ENCODE results near the gene PARD3.

The PARD3 gene

GRCh38 chr10:34192646-34193045, 622.5 kb downstream of the PARD3 start:
- DNase-seq, result no peak

- DNase-seq, result no peak
Measured at GRCh38 chr10:34191406-34191805, 623.7 kb downstream of the PARD3 start.

DNA sequence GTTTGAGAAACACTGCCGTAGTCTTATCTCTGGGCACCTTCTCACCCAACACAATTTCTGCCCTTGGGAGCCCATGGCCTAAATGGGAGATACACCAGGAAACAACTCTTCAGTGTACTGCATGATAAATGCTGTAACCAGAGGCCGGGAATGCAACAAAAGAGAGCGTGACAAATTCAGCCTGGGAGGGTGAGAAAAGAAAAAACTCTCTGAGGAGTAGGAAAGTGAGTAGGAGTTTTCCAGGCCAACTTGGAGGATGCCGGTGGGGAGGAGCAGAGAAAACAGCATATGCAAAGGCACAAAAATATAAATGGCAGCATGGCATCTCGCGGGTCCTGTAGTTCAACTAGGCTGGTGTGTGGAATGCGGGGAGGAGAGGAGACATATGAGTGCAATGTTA, 624.5 kb downstream of the PARD3 start:
- DNase-seq, result no peak

GRCh38 chr10:34189830-34190229, 625.3 kb downstream of the PARD3 start:
- no peak for DNase-seq

GRCh38 chr10:34188221-34188620, 626.9 kb downstream of the PARD3 start:
- no peak for DNase-seq

DNA sequence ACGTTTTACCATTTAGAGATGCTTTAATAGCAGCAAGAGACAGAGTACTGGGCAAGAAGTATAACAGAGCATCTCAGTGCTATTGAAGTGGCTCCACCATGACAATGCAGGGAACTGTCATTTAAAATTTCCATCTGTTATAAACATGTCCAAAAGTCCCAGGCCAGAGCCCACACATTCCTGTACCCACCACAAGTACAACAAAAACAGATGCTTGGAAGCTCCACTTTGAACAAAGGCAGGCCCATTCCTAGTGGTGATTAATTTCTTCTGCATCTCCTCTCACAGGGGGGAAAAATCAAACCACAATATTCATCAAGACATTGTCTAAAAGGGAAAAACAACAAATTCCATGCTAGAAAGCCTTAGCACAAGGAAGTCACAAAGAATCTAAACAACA, 627.9 kb downstream of the PARD3 start:
- DNase-seq, result no peak

DNA sequence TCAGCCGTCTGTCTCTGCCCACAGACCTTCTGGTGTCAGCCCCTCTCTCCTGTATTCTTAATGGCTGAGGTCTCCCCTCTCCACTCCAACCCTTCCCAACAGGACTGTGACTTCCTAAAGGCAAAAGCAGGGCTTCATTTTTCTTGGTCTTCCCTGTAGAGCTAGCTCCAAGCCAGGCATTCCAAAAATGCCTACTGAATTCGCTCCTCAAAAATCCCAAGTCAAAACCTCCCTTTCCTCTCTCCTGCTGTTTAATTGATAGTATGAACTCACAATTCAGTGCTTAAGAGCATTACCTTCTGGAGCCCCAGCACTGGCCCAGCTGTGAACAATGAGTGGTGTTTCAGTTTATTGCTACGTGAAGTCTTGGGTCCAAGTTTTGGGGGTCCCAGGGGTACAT, 628.4 kb downstream of the PARD3 start:
- no peak for DNase-seq

GRCh38 chr10:34185998-34186397, 629.1 kb downstream of the PARD3 start:
- no peak for DNase-seq

DNA sequence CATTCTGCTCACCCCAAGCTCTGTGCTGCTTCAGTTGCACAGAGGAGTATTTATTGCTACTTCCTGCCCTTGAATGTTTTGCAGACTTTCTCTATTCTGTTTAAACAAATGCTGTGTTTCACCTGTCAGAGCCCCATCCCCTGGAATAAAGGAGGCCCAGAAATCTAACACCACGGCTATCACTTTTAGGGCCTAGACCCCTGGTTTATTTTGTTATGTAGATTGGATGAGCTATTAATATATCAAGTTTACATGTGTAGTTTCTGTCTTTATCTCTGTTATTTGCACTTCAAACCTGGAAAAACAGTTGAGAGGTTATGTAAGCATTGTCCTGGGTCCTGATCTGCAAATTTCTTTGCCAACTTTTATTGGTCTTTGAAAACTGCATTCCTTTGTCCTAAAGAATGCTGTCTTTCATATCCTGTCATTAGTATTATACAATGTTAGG, 630.1 kb downstream of the PARD3 start:
- no peak for DNase-seq

GRCh38 chr10:34184397-34184796, 630.7 kb downstream of the PARD3 start:
- DNase-seq, result no peak

DNA sequence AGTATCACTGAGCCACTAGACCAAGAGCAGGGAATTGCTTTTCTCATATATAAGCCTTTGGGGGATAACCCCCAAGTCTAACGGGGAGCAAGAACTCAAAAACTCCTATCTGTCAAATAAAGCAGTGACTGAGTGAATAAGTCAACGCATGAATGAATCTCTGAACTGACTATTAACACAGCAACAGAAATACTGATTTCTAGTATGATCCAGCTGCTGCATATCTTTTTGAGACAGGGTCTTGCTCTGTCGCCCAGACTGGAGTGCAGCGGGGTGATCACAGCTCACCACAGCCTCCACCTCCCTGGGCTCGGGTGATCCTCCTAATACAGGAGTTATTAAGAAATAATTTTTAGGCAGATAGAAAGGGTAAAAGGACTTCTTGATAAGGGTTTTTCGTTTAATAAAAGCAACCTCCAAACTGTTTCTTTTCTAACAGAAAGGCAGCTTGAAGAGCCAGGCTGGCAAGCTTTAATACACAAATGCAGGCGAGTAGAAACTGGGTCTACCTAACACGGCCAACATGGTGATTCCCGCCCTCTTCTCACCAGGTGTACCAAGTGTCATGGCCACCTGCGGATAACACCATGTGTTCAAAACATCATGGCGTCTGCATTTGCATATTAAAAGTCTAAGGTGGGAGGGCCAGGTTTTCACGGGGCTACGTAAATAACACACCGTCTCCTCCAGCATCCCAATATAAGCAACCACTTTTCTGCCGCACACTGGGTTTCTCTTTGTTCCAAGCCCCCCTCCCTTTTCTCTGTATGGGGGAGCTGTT, 631.9 kb downstream of the PARD3 start:
- DNase-seq, result no peak

GRCh38 chr10:34181553-34182300, 633.4 kb downstream of the PARD3 start:
- no peak for DNase-seq

DNA sequence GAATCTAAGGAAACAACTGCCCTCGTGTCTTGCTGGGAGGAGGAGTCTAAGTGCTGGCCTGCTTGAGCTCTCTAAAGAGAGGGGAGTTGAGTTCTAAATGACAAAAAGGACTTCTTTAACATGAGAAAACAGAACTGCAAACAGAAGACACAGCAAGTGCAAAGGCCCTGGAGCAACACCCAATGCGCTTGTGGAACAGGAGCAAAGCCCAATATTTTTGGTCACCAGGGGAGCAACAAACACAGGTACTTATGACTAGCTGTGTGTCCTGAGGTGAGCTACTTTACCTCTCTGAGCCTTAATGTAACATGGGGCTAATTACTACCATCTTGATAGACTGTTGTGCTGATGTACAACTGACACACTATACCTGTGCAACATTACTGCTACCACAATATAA, 634.3 kb downstream of the PARD3 start:
- DNase-seq, result no peak

- no peak for DNase-seq
Measured at GRCh38 chr10:34179280-34179679, 635.8 kb downstream of the PARD3 start.

- no peak for DNase-seq
Measured at GRCh38 chr10:34178756-34179155, 636.3 kb downstream of the PARD3 start.

- DNase-seq, result no peak
Measured at GRCh38 chr10:34178196-34178595, 636.9 kb downstream of the PARD3 start.

DNA sequence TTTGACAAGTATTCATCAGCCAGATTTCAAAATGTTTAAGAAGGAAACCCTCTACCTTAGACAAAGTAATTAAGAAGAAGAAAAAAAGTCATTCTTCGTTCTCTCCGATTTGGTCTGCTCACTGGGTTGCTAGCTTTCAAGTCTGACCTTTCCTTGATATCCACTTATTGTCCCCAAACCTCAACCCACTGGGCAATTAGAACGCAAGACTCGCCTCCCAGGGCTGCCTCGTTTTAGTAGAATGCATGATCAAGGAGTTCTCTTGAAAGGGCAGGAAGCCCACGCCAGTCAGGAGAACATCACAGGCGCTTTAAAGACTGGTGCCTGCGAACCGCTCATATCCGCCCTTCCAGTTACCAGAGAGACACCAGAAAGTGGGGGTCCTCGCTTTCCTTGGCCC, 637.7 kb downstream of the PARD3 start:
- DNase-seq, result no peak

GRCh38 chr10:34176351-34176750, 638.7 kb downstream of the PARD3 start:
- DNase-seq, result peak in 1 of 2 experiments; percentile 38

DNA sequence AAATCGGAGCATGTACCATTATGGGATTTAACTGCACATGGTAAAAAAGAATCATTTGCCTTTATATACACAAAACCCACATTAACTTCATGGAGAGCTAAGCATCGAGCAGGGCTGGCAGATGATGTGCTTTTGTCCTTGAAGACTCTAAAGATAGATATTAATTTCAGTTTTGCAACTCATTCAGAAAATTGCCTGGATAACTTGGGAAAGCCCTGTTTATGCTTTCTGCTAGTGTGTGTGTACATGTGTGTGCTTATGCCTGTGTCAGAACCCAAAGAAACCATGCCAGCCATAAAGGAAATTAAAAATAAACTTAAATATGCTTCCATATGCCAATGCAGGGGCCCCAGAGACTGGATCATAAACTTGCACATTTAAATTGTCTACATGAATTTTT, 640.0 kb downstream of the PARD3 start:
- peak in 1 of 2 experiments; percentile 27 for DNase-seq

DNA sequence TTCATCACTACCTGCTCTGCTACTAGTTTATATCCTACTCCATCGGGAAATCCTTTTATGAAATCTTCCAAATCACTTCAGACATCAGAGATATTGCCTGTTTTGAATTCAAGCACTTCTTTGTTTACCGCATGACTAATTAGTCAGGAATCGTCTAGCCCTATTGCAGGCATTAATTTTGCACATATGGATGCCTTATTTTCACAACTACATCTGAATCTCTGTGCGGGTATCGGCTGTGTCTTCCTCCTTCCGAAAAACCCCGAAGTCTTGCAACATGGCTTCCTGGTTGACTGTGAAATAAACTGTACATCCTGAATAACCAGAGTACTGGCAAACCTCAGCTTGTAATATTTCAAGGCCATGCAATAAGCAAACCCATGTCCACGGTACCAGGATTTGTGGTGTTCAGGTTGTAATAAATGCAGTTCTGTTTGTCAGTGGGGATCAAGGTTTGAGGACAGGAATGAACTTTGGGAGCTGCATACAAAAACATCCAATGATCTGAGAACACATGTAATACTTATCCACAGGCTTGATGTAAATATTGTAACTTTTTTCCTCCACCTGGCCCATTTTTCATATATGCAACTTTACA, 642.1 kb downstream of the PARD3 start:
- DNase-seq, result no peak

GRCh38 chr10:34171957-34172527, 643.1 kb downstream of the PARD3 start:
- DNase-seq, result no peak

DNA sequence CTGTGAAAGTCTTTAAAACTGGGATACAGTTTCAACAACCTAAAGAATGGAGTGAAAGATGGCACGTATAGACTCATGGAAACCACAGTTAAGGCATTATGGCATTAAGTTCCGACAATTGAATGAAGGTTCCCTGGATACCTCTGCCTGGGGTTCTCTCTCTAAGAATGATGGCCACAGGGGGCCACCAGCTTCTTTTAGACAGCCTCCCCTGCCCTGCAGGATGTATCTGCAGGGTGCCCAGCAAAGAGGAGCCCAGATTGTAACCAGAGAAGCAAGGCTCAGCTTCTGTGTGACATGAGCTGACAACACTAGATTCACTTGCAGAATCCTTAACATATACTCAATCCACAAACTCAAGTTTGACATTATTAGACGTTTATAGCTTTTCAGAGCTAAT, 645.4 kb downstream of the PARD3 start:
- DNase-seq, result no peak

DNA sequence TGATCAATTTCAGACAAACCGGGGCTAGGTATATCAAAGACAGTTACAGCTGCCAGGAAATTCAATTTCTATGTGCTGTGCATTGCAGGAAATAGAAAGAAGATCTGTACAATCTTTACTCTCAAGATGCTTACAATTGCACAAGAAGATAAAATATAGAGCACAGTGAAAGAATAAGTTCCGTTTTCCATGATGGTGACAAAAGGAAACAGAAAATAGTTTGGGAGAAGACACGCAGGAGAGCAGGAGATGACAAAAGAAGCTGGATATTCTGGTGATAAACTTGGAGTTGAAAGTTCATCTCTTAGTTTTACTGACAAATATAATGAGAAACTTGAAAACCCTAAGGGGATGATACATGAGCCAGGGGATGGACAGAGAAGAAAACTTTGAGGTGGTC, 646.0 kb downstream of the PARD3 start:
- DNase-seq, result no peak

- DNase-seq, result no peak
Measured at GRCh38 chr10:34168439-34168838, 646.7 kb downstream of the PARD3 start.
